ENCODE measurements around the gene TCTN2.

TCTN2 gene

GRCh38 chr12:123670882-123671728 lies at the start of gene TCTN2:
TCTN2 (plus strand) TSS chr12:123671113; CDS start chr12:123671241, 128 bp downstream.
- DNase-seq: peak; percentile 70 to 96

- DNase-seq: no peak
These were observed 49.0 kb upstream of the TCTN2 start for GRCh38 chr12:123621619-123622530.

GRCh38 chr12:123633379-123634141 lies 37.4 kb upstream of the TCTN2 start, which contains the start of the genes EIF2B1 and GTF2H3:
EIF2B1 (minus strand) TSS chr12:123633686; CDS start chr12:123633557, 129 bp downstream.
GTF2H3 (plus strand) TSS chr12:123633829; CDS start chr12:123633860, 31 bp downstream.
- DNase-seq: peak; percentile 94 to 98

- DNase-seq: no peak
These were observed 36.8 kb upstream of the TCTN2 start for GRCh38 chr12:123634142-123634561.

- DNase-seq: no peak
These were observed 27.0 kb upstream of the TCTN2 start for GRCh38 chr12:123643911-123644310.

GRCh38 chr12:123645380-123645779 lies 25.5 kb upstream of the TCTN2 start:
- DNase-seq: no peak

GRCh38 chr12:123645878-123646277 lies 25.0 kb upstream of the TCTN2 start:
- no peak for DNase-seq

- DNase-seq: no peak
These were observed 22.5 kb upstream of the TCTN2 start for GRCh38 chr12:123648401-123648800.

GRCh38 chr12:123654129-123654701 lies 16.7 kb upstream of the TCTN2 start:
- DNase-seq: no peak

GRCh38 chr12:123655420-123655819 lies 15.5 kb upstream of the TCTN2 start:
- peak; percentile 60 to 83 for DNase-seq

- DNase-seq: no peak
These were observed 14.5 kb upstream of the TCTN2 start for GRCh38 chr12:123656392-123656791.

- DNase-seq: no peak
These were observed 13.7 kb upstream of the TCTN2 start for GRCh38 chr12:123657211-123657610.

GRCh38 chr12:123659996-123660727 lies 10.8 kb upstream of the TCTN2 start:
- DNase-seq: no peak

GRCh38 chr12:123667771-123668170 lies 3.1 kb upstream of the TCTN2 start:
- DNase-seq: no peak

GRCh38 chr12:123671876-123672275 lies 963 bp downstream of the TCTN2 start:
- DNase-seq: no peak

- DNase-seq: peak in 1 of 2 experiments; percentile 38
These were observed 4.5 kb downstream of the TCTN2 start for GRCh38 chr12:123675436-123675835.

- DNase-seq: no peak
These were observed 5.9 kb downstream of the TCTN2 start for GRCh38 chr12:123676616-123677320.

- DNase-seq: no peak
These were observed 8.1 kb downstream of the TCTN2 start for GRCh38 chr12:123678981-123679380.

- DNase-seq: no peak
These were observed 10.7 kb downstream of the TCTN2 start for GRCh38 chr12:123681605-123682004.

- DNase-seq: no peak
These were observed 13.1 kb downstream of the TCTN2 start for GRCh38 chr12:123683964-123684363.
